Neutrophil (primary cell): ENCODE measurements around the gene RPUSD4.

Experiments
- H3K27ac ChIP-seq: fragments of 200-600 bp; sonication (generic); 2 replicates; pipeline ENCODE4 v1.5.1; 2016; ENCODE audit warnings: mild to moderate bottlenecking, moderate library complexity
- H3K27me3 ChIP-seq: fragments of 200-600 bp; sonication (generic); 2 replicates; pipeline ENCODE4 v1.6.0; 2016; ENCODE audit warnings: mild to moderate bottlenecking
- H3K36me3 ChIP-seq: fragments of 200-600 bp; sonication (generic); 2 replicates; pipeline ENCODE4 v1.5.1; 2017
- H3K4me1 ChIP-seq, 2 experiments: fragments of 200-600 bp in 1 of 2; sonication (generic) in 1 of 2; 1 replicate in 1 of 2; 2 replicates in 1 of 2; pipeline versions ENCODE4 v1.5.1 to v1.6.1; 2013 to 2016; ENCODE audit warnings: low read depth in 1 of 2, low read length in 1 of 2, mild to moderate bottlenecking in 1 of 2, moderate library complexity in 1 of 2; ENCODE audit not compliant: control insufficient read depth in 1 of 2, insufficient read depth in 1 of 2
- H3K4me3 ChIP-seq, 2 experiments: fragments of 200-600 bp in 1 of 2; sonication (generic) in 1 of 2; 1 replicate in 1 of 2; 2 replicates in 1 of 2; pipeline ENCODE4 v1.5.1; 2013 to 2016; ENCODE audit warnings: low read depth in 1 of 2, low read length in 1 of 2, mild to moderate bottlenecking in 1 of 2, moderate library complexity in 1 of 2
- H3K9me3 ChIP-seq: fragments of 200-600 bp; sonication (generic); 2 replicates; pipeline ENCODE4 v1.5.1; 2016
- CTCF ChIP-seq: fragments of 200-600 bp; sonication (generic); IDR thresholded peaks from 2 replicates; pipeline ENCODE4 v1.5.1; 2016; ENCODE audit warnings: antibody characterized with exemption

Gene RPUSD4

GRCh38 chr11:126197277-126197939 is 14.0 kb downstream of the RPUSD4 start:
- Histone ChIP-seq H3K4me3 (no peak overlapping the region), H3K36me3 (peaks cover 55% of the 10 kb centered on the region), H3K27me3 (no peaks in the 10 kb centered on the region), H3K9me3 (no peaks in the 10 kb centered on the region), H3K27ac (no peak overlapping the region), H3K4me1 (no peaks in the 10 kb centered on the region)
- TF ChIP-seq CTCF, result no peak

GRCh38 chr11:126195119-126195518 is 16.3 kb downstream of the RPUSD4 start:
- H3K9me3 ChIP-seq, result no peaks in the 10 kb centered on the region
- H3K4me1 ChIP-seq, result no peaks in the 10 kb centered on the region
- peaks cover 48% of the 10 kb centered on the region for H3K36me3 ChIP-seq
- H3K27ac ChIP-seq, result no peak overlapping the region
- H3K27me3 ChIP-seq, result no peaks in the 10 kb centered on the region
- H3K4me3 ChIP-seq, result no peak overlapping the region
- TF ChIP-seq CTCF, result no peak

GRCh38 chr11:126194121-126194543 is 17.3 kb downstream of the RPUSD4 start:
- no peak overlapping the region for H3K27ac ChIP-seq
- peaks cover 46% of the 10 kb centered on the region for H3K36me3 ChIP-seq
- no peaks in the 10 kb centered on the region for H3K9me3 ChIP-seq
- no peaks in the 10 kb centered on the region for H3K27me3 ChIP-seq
- no peak overlapping the region for H3K4me3 ChIP-seq
- H3K4me1 ChIP-seq, result no peaks in the 10 kb centered on the region
- TF ChIP-seq CTCF, result no peak

- H3K27me3 ChIP-seq, result no peaks in the 10 kb centered on the region
- H3K9me3 ChIP-seq, result no peaks in the 10 kb centered on the region
- TF ChIP-seq CTCF, result no peak
- peaks cover 40% of the 10 kb centered on the region for H3K36me3 ChIP-seq
- no peak overlapping the region for H3K27ac ChIP-seq
- H3K4me3 ChIP-seq, result no peak overlapping the region
- H3K4me1 ChIP-seq, result no peaks in the 10 kb centered on the region
These were observed 18.4 kb downstream of the RPUSD4 start for GRCh38 chr11:126193038-126193478.

GRCh38 chr11:126192361-126192760 is 19.1 kb downstream of the RPUSD4 start:
- Histone ChIP-seq H3K4me3 (no peak overlapping the region), H3K9me3 (no peaks in the 10 kb centered on the region), H3K4me1 (no peaks in the 10 kb centered on the region), H3K27me3 (no peaks in the 10 kb centered on the region), H3K36me3 (peaks cover 33% of the 10 kb centered on the region), H3K27ac (no peak overlapping the region)
- TF ChIP-seq CTCF, result no peak
